Esophagus squamous epithelium (tissue), 5 donors: ENCODE data around the gene FSHR. TPM values are rescaled to one million over a fixed set of nuclear protein-coding genes. Genes with fewer than 3 reads are reported as not detected.

Source experiments
- DNase-seq: peaks from one replicate; lab custom pipeline; 2025; lab: John Stamatoyannopoulos, UW
- H3K27ac ChIP-seq, 4 donors: fragments of 200-600 bp; sonication (generic); one replicate each; pipeline ENCODE4 v1.5.1; 2016 to 2019; ENCODE audit warnings: mild to moderate bottlenecking in 1 of 4
- H3K27me3 ChIP-seq, 4 donors: fragments of 200-600 bp; sonication (generic); 1 replicate in 3 of 4; 2 replicates in 1 of 4; pipeline versions ENCODE4 v1.5.1 to v1.6.0; 2017 to 2021; ENCODE audit warnings: antibody characterized with exemption in 1 of 4
- H3K36me3 ChIP-seq, 3 donors: fragments of 200-600 bp; sonication (generic); one replicate each; pipeline ENCODE4 v1.5.1; 2016 to 2019
- H3K4me1 ChIP-seq, 3 donors: fragments of 200-600 bp; sonication (generic); one replicate each; pipeline ENCODE4 v1.5.1; 2017 to 2019
- H3K4me3 ChIP-seq, 4 donors: fragments of 200-600 bp; sonication (generic); 1 replicate in 3 of 4; 2 replicates in 1 of 4; pipeline ENCODE4 v1.5.1; 2016 to 2019; ENCODE audit warnings: mild to moderate bottlenecking in 2 of 4, moderate library complexity in 1 of 4
- H3K9me3 ChIP-seq, 3 donors: fragments of 200-600 bp; sonication (generic); one replicate each; pipeline ENCODE4 v1.5.1; 2016 to 2019
- POLR2A ChIP-seq, 4 donors: fragments of 450-650 bp; IDR thresholded peaks; one replicate each; pipeline ENCODE4 v1.6.1; 2017; ENCODE audit warnings: antibody characterized with exemption in 4 of 4, mild to moderate bottlenecking in 4 of 4, moderate library complexity in 3 of 4
- WGBS, 2 donors: methylation state at CpG; one replicate each; pipeline ENCODE4 v1.1.5; 2018; 5-methylcytosine and 5-hydroxymethylcytosine counted together
- intact Hi-C: fragments of 100-400 bp; cut with DNase I; formaldehyde crosslinking; loops from one replicate; pipeline ENCODE4 v1.15.0; 2022
- total RNA-seq, 4 donors: library from RNA; depleted of rRNA; stranded (reverse); fragments of >200 nt; gene quantifications; one replicate each; pipeline ENCODE4 v1.1.0, GENCODE V29; 2016
- TF ChIP-seq, protein P1 (sequence below), 6 experiments: fragments of 450-650 bp in 4 of 6; fragments of 200-600 bp in 2 of 6; sonication (generic) in 2 of 6; IDR thresholded peaks; one replicate each; pipeline ENCODE4 v1.5.1; 2016 to 2019; ENCODE audit warnings: antibody characterized with exemption in 6 of 6, mild to moderate bottlenecking in 4 of 6, moderate library complexity in 4 of 6
- donor health status: DM: yes; HTN: yes; CAD: no.

The FSHR gene
- total RNA-seq, 4 donors from 2014 or later = not detected

DNA sequence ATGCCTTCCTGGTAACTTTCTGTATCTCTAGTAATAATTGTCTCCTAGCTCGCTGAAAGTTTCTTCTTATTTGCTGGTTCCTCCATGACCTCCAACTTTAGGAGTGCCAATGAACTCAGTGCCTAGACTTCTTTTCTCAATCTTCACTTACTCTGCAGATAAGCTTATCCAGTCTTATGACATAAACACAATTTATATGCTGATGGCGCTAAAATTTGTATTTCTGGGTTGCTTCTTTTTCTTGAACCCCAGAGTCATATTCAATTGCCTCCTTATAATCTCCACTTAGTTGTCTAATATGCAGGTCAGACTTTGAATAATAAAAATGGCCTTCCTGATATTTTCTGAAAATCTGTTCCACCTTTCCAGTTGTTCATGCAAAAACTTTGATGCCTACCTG is 182.5 kb downstream of the FSHR start:
- H3K27me3 ChIP-seq = no peaks in the 10 kb centered on the region
- intact Hi-C loops = no loop called here
- TF ChIP-seq, protein P1, sequence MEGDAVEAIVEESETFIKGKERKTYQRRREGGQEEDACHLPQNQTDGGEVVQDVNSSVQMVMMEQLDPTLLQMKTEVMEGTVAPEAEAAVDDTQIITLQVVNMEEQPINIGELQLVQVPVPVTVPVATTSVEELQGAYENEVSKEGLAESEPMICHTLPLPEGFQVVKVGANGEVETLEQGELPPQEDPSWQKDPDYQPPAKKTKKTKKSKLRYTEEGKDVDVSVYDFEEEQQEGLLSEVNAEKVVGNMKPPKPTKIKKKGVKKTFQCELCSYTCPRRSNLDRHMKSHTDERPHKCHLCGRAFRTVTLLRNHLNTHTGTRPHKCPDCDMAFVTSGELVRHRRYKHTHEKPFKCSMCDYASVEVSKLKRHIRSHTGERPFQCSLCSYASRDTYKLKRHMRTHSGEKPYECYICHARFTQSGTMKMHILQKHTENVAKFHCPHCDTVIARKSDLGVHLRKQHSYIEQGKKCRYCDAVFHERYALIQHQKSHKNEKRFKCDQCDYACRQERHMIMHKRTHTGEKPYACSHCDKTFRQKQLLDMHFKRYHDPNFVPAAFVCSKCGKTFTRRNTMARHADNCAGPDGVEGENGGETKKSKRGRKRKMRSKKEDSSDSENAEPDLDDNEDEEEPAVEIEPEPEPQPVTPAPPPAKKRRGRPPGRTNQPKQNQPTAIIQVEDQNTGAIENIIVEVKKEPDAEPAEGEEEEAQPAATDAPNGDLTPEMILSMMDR (IDR thresholded peaks at IDR 0.05) = no peak
- no peak for TF ChIP-seq POLR2A (IDR thresholded peaks at IDR 0.05)
- H3K27ac ChIP-seq = no peak overlapping the region
- H3K9me3 ChIP-seq = no peaks in the 10 kb centered on the region
- no peak overlapping the region for H3K4me3 ChIP-seq
- no peak for DNase-seq
- 87 to 96% methylated on average over 2 of the region's 2 CpGs for WGBS, 2 donors
- no peaks in the 10 kb centered on the region for H3K4me1 ChIP-seq
- H3K36me3 ChIP-seq = no peaks in the 10 kb centered on the region

DNA sequence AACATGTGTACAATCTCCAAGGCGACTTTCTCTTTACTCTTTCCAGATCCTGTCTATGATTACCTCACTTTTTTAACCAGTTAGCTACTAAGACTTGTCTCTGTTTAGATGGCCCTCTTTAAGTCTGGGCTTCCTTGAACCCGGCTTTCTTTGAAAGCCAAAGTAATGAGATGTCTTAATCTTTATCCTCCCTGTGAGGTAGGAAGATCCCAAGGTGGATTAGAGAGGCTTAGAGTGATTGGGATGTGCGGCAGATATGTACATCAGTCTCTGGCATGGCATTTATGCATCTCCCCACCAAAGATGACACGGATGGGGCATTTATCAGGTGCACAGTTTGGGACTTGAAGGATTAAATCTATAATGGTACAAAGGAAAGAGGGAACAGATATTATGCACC is 186.3 kb downstream of the FSHR start:
- Histone ChIP-seq H3K9me3 (no peaks in the 10 kb centered on the region), H3K27me3 (no peaks in the 10 kb centered on the region), H3K4me1 (no peaks in the 10 kb centered on the region), H3K27ac (no peak overlapping the region), H3K4me3 (no peak overlapping the region), H3K36me3 (no peaks in the 10 kb centered on the region)
- TF ChIP-seq POLR2A (IDR thresholded peaks at IDR 0.05) = no peak
- TF ChIP-seq, protein P1 (IDR thresholded peaks at IDR 0.05) = no peak
- DNase-seq = no peak
- WGBS, 2 donors = 70 to 77% methylated on average over 3 to 4 of the region's 4 CpGs
- intact Hi-C loops = no loop called here

DNA sequence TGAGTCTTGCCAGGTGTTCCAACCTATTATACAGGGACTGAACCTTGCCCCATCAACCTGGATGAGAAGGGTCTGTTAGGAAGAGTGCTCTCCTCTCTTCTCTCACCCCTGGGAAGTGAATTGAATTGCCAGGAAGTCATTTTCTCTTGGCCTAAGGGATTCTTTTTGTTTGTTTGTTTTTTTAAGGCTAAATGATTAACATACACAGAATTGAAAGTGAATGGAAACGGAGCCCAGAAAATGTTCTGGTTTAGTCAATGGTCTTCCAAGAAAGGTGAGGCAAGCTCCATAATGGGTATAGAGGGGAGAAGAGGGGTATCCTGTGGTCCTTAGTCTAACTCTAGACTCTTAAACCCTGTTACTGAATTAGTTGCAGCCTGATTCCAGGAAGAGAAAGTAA is 189.1 kb downstream of the FSHR start:
- Histone ChIP-seq H3K27ac (no peak overlapping the region), H3K4me1 (no peaks in the 10 kb centered on the region), H3K4me3 (no peak overlapping the region), H3K9me3 (no peaks in the 10 kb centered on the region), H3K36me3 (no peaks in the 10 kb centered on the region), H3K27me3 (no peaks in the 10 kb centered on the region)
- DNase-seq = no peak
- 20 to 40% methylated on average over 1 of the region's 1 CpG for WGBS, 2 donors
- no peak for TF ChIP-seq POLR2A (IDR thresholded peaks at IDR 0.05)
- TF ChIP-seq, protein P1 (IDR thresholded peaks at IDR 0.05) = no peak
- intact Hi-C loops = no loop called here

DNA sequence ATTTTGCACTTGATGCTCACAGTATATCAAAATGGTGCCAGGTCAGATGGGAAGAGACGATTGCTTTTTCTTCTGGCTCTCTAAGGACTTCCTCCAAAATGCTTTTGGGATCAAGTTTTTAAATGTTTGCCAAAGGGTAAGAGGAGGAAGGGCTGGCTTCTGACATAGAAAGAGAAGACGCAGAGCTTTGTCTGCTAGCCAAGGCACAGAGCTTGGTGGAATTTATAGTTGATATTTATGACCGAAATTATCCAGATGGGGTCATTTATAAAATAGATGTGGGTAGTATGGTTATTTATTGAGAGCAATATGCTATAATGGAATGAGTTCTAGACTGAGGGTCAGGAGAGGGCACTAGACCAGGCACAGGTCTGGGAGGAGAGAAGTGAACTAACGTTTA is 193.3 kb downstream of the FSHR start:
- intact Hi-C loops = no loop called here
- DNase-seq = no peak
- WGBS, 2 donors = 48 to 67% methylated on average over 4 of the region's 4 CpGs

DNA sequence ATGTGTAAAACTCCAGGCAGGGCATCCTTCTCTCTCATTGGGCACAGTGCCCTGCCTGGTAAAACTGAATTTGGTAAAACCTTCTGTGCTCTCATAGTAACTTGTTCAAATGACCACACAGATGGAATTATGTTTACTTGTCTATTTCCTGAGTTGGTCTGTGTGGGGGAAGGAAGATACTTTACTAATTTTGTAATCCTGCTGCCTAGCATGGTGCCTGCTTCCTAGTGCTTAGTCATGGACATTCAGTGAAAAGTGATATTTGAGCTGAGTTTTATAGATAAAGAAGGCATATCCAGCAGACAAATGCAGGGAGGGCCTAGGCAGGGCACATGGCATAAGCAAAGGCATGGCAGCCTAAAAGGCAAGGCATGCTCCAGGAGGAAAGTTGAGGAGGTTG is 199.4 kb downstream of the FSHR start:
- no peak for DNase-seq
- intact Hi-C loops = no loop called here
- H3K9me3 ChIP-seq = no peaks in the 10 kb centered on the region
- H3K27me3 ChIP-seq = no peaks in the 10 kb centered on the region
- no peaks in the 10 kb centered on the region for H3K36me3 ChIP-seq
- H3K27ac ChIP-seq = no peak overlapping the region
- TF ChIP-seq, protein P1 (IDR thresholded peaks at IDR 0.05) = no peak
- TF ChIP-seq POLR2A (IDR thresholded peaks at IDR 0.05) = no peak
- H3K4me3 ChIP-seq = no peak overlapping the region
- no peaks in the 10 kb centered on the region for H3K4me1 ChIP-seq

More for the DNA sequence above, 193.3 kb downstream of the FSHR start:
- Histone ChIP-seq H3K4me1 (no peaks in the 10 kb centered on the region), H3K27me3 (no peaks in the 10 kb centered on the region), H3K36me3 (no peaks in the 10 kb centered on the region), H3K4me3 (no peak overlapping the region), H3K27ac (no peak overlapping the region), H3K9me3 (no peaks in the 10 kb centered on the region)
- TF ChIP-seq, protein P1 (IDR thresholded peaks at IDR 0.05) = no peak
- no peak for TF ChIP-seq POLR2A (IDR thresholded peaks at IDR 0.05)
